ENCODE data around the gene FKBP6.
A peak's percentile ranks its signal among the peaks of the same experiment; 100 is the strongest.
"Not testable (repeated sequence)": the region's sequence is repeated elsewhere in the genome, so short reads cannot be mapped to it uniquely, and the experiment has no call there.

FKBP6 gene, protein sequence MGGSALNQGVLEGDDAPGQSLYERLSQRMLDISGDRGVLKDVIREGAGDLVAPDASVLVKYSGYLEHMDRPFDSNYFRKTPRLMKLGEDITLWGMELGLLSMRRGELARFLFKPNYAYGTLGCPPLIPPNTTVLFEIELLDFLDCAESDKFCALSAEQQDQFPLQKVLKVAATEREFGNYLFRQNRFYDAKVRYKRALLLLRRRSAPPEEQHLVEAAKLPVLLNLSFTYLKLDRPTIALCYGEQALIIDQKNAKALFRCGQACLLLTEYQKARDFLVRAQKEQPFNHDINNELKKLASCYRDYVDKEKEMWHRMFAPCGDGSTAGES

DNA sequence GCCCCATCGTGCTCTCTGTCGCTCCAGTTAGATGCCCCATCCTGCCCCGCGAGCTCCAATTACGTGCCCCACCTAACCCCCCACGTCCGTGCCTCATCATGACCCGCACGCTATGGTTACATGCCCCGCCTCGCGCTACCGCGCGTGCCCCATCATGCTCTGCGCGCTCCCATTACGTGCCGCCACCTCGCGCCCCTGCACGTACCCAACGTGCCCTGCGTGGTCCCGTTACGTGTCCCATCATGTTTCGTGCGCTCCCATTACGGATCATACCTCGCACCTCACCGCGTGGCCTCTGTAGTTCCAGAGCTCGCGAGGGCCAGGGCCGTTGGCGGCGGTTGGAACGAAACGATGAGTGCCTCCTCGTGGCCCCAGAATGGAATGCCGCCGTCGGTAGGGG lies at the start of gene FKBP6, which contains the start of gene TRIM50:
FKBP6 (plus strand) TSS at position 240 of the 400 bp plus-strand sequence. CDS start 268 bp downstream, outside the sequence.
TRIM50 (minus strand) TSS at position 161 of the 400 bp plus-strand sequence. CDS start 3,295 bp downstream, outside the sequence.
- DNase-seq (ENCODE audit: low spot score), result not testable (repeated sequence)

DNA sequence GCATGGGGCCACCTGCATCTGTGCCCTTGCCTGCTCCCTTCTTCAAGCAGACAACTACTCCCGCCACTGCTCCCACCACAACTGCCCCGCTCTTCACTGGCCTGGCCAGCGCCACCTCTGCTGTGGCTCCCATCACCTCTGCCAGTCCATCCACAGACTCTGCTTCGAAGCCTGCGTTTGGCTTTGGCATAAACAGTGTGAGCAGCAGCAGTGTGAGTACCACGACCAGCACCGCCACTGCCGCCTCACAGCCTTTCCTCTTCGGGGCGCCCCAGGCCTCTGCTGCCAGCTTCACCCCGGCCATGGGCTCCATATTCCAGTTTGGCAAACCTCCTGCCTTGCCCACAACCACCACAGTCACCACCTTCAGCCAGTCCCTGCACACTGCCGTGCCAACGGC lies 30.7 kb upstream of the FKBP6 start:
- not testable (repeated sequence) for DNase-seq (ENCODE audit: low spot score)

DNA sequence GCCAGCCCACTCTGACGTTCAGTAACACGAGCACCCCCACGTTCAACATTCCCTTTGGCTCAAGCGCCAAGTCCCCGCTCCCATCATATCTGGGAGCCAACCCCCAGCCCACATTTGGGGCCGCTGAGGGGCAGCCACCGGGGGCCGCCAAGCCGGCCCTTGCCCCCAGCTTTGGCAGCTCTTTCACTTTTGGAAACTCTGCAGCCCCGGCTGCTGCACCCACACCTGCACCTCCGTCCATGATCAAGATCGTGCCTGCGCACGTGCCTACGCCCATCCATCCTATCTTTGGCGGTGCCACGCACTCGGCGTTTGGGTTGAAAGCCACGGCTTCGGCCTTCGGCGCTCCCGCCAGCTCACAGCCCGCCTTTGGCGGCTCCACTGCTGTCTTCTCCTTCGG lies 30.3 kb upstream of the FKBP6 start:
- DNase-seq (ENCODE audit: low spot score), result not testable (repeated sequence)

DNA sequence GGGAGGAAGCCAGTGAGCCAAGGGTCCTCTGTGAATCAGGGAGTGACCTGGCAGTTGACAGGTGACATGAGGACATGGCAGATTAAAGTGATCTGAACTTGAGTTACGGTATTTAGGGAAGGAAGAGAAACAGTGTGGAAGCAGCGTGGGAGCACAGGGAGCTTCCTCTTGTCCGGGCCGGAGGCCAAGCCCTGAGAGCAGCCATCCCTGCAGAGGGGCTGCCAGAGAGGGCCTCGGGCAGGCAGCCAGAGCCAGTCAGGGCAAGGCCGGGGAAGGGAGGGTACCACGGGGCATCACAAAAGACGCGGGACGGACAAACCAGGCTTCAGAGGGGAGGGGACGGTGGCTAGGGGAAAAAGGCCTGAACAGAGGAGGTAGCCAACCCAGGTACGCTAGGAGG lies 28.1 kb upstream of the FKBP6 start:
- DNase-seq (ENCODE audit: low spot score), result not testable (repeated sequence)

DNA sequence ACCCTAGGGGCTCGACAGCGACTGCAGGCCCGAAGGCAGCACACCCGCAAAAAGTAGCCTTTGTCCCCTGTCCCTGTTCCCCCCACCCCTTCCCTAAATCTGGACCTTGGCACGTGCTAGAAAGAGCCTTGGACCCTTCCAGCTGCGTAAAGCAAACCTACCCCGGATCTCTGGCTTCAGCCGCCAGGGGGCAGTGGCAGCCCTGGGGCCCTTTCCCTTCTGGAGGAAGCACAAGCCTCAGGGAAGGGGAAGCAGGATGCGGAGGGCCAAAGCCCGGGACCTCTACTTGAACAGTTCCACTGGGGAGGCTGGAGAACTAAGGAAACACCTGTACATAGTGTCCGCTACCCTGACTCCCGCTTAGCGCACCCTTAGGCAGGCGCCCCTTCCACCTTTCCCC lies 26.9 kb upstream of the FKBP6 start:
- not testable (repeated sequence) for DNase-seq (ENCODE audit: low spot score)

DNA sequence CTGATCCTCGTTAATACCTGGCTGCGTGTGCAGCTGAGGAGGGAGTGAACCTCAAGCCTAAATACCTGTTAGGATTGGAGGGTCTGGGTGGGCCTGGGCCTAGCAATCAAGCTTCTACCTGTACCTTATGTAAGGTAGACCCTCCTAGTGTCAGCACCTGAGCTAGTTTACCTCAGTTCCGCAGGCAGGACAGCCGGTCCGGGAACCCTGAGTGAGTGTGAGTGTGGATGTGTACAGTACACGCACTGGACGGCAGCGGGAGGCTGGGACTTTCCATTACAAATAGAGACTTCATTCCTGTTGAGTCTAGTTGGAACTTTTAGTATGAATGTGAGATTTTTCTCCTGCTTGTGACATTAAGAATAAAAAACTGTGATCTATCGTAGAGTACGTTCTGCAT lies 25.1 kb upstream of the FKBP6 start:
- not testable (repeated sequence) for DNase-seq (ENCODE audit: low spot score)

DNA sequence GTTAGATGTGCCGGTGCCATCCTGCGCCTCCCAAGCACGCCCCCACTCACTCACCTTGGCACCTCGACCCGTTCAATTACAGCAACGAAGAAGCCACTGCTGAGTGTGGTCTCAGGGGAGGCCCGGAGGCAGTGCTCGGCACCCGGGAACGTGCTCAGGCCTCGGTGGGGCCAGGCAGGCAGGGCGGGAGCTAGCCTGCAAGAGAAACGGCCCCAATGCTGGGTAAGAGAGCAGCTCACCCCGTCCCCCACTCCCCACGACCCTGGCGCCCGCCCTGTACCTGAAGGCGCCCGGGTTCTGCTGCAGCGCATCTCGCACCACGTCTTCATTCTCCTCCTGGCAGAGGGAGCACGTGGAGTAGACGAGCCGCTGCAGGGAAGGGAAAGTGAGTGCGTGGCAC lies 24.4 kb upstream of the FKBP6 start:
- DNase-seq (ENCODE audit: low spot score), result no peak

DNA sequence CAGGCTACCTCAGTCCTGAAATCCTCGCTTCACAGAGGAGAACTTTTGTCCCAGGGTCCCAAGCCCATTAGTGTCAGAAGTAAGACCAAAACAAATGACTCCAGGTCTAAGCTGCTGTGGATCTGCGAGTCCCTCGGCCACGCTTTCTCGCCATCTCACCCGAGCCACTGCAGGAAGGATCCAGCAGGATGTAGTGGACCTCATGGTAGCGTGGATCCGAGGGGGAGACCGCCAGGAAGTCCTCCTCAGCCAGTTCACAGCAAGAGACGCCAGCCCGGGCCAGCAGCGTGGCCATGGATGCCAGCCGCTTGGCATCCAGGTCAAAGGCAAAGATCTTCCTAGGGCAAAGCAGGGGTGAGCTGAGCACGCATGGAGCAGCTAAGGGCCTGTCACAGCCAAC lies 23.9 kb upstream of the FKBP6 start:
- no peak for DNase-seq (ENCODE audit: low spot score)

DNA sequence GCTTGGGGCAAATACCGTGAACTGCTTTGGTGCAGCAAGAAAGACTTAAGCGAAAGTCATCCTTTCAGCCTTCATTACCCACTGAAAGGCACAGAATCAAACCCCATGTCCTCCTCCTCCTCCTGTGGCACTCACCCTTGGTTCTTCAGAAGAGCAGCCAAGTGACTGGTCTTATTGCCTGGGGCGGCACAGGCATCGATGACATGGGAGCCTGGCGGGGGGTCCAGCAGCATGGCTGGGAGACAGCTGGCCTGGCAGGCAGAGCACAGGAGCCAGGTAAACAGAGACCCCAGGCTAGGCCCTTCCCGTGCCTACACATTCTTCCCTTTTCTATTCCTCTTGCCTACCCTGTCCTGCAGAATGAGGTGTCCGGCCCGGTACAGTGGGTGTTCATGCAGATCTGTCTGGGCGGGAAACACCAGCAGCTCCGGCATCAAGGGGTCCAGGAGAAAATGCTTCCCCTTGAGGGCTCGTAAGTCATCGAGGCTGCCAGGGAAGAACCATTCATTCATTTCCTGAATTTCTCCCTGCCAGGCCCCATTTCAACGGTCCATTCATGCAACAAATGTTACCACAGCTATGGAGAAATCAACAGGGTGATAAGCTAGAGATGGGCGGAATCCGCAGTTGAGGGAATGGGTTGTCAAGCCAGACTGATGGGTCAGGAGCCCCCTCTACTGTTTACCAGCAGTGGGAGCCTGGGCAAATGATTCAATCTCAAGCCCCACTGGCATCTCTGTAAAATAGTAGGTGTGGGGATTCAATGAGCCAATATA lies 23.2 kb upstream of the FKBP6 start:
- DNase-seq (ENCODE audit: low spot score), result not testable (repeated sequence)

DNA sequence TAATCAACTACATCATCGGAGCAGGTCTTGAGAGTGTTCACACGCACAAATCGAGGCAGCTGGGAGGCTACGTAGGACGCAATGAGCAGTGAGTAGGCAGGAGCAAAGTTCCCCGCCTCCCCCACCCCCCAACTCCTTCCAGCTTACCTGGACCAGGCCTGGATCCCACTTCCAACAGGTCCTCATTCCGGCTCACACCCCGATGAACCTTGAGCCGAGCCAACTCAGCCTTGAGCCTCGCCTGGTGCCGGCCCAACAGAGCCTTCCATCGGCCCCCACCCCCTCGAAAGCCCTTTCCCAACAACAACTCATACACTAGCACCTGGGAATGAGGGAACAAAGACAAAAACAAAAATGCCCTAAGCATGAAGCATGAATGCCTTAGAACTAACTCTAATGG lies 20.5 kb upstream of the FKBP6 start:
- DNase-seq (ENCODE audit: low spot score), result no peak

DNA sequence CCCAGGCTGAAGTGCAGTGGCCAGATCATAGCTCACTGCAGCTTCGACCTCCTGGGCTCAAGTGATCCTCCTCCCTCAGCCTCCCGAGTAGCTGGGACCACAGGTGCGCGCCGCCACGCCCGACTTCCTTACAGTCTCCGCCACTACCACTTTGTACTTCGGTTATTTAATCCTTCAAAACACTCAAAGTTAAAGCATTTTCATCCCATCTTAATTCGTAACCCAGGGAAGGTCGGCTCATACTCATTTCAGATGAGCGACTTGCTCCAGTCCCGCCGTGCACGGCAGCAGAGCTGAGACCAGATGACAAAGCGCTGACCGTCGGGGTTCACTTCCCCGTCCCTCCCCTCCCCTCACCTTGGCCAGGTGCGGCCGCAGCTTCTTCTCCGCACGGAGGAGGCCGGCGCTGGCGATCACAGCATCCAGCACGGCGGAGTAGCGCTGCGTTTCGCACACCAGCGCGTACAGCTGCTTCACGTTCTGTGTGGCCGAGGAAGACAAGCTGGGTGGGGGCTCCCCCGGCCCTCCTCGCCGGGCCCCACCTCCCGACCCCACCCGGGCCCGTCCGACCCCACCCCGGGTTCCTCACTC lies 19.8 kb upstream of the FKBP6 start:
- DNase-seq (ENCODE audit: low spot score), result no peak

DNA sequence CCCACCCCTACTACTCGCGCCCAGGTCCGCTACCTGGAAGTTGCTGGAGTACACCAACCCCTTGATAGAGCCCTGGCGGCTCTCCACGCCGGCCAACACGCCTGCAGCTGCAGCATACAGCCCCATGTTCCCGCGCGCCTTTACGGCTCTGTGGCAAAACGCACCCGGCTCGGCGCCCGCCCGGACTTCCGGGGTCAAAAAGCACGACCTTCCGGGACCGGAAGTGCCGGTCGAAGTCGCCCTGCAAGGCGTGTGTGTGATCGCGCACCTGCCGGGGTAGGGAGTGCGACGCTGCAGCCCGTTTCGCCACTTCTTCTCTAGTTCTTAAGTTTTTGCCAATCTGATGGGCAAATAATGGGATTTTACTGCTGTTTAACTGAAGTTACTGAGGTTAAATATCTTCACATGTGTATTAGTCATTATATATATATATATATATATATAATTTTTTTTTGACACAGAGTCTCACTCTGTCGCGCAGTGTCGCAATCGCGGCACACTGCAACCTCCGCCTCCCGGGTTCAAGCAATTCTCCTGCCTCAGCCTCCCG lies 19.2 kb upstream of the FKBP6 start, which contains the start of gene NSUN5:
NSUN5 (minus strand) TSS at position 162 of the 550 bp plus-strand sequence; CDS start at position 126, 36 bp downstream.
- peak; percentile 99 for DNase-seq (ENCODE audit: low spot score)

DNA sequence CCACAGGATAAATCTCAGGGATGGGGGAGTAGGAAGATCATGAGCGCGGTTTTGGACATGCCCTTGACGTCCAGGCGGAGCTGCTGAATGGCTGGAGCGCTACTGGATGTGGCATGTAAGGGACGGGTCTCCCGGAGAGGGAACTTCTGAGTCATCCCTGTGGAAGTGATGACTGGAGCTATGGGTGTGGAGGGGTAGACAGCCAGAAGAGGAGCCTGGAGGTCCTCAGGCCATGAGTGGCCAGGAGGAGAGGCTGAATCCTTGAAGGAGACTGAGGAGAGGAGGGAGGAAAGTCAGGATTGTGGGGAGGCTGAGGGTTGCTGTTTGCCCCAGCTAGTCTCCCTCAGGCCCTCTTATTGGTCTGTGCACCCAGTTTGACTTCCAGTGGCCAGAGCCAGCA lies 16.5 kb upstream of the FKBP6 start:
- not testable (repeated sequence) for DNase-seq (ENCODE audit: low spot score)

DNA sequence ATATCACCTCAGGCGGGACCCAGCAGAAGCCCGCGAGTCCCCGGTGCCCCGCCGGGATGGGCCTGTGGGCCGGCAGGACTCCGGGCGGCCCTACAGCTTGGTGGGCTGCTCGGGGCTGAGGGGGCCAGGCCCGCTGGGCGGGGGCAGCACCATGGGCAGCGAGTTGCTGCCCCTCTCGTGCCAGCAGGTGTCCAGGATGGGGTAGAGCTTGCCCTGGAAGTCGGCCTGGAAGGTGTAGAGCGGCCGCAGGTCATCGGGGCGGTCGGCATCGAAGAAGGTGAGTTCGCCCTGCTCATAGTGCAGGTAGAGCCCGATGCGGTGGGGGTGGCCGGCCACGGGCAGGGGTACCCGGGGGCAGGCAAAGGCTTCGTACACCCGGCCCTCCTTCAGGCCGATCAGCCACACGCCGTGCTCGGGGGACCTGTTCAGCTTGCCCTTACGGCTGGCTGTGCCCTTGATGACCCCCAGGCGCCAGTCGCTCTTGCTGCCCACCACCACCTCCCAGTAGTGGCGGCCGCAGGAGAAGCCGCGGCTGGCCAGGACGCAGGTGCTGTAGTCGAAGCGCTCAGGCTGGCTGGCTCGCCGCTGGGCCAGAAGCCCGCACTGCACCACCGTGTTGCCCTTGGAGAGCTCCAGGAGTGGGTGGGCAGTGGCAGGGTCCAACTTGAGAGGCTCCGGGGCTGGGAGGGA lies 15.0 kb upstream of the FKBP6 start:
- DNase-seq (ENCODE audit: low spot score), result no peak

DNA sequence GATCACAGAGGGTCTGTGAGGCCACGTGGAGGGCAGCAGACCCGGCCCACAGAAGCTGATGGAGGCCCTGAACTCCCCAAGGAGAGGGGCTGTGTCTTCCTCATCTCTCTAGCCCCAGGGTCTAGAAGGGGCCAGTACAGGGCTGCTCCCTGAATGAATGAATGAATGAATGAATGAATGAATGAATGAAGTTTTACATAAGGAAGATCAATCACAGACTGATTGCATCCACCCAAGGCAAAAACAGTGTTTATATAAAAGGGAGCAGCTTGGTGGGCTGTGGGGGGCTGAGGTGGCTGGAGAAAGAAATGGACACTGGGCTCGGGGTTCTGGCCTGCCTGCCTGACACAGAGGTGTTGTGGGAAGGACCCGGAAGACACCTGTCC lies 14.4 kb upstream of the FKBP6 start:
- DNase-seq (ENCODE audit: low spot score), result no peak

DNA sequence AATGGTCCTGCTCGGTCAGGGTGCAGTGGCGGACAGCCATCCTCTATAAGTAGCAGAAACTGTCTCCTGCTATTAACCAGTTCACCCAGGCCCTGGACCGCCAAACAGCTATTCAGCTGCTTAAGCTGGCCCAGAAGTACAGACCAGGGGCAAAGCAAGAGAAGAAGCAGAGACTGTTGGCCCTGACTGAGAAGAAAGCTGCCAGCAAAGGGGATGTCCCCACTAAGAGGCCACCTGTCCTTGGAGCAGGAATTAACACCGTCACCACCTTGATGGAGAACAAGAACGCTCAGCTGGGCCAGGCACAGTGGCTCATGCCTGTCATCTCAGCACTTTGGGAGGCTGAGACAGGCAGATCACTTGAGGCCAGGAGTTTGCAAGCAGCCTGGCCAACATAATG lies 13.7 kb upstream of the FKBP6 start:
- no peak for DNase-seq (ENCODE audit: low spot score)

DNA sequence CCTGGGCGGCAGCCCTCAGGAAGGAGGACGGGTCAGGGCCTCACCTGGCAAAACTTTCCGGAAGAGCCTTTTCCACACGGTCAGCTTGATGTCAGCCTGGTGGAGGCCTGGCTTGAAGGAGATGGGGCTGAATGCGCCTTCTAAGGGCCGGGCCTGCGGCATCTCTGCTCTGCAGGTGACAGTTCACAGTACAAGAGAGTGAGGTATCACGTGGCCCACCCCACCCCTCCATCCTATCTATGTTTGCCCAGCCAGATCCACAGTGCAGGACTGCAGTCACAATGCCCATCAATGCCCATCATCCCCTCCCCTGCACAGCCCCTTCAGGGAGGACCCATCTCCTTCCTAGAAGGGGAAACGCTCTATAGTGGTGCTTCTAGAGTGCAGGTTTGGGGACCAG lies 11.4 kb upstream of the FKBP6 start:
- DNase-seq (ENCODE audit: low spot score), result no peak

DNA sequence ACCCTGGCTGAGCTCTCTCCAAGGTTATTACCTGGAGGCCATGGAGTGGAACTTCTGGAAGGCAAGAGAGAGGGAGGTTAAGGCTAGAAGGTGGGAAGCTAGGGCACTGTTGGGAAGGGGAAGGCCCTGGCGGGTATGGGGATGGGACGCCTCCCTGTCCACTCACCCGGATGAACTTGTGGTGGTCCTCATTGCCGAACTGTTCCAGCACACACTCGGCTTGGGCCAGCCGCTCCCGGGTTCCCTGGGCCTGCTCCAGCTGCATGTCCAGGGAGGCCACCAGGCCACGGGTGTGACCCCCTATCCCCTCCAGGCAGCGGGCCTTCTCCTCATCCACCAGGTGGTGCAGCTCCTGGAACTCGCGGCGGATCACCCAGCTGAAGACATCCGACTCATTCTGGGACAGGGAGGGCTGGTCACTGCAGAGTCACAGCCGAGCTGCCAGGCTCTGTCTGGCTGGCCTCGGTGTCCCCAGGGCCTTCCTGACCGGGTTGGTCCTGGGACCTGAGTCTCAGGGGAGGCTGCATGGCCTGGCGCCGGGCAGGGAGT lies 9.2 kb upstream of the FKBP6 start:
- not testable (repeated sequence) for DNase-seq (ENCODE audit: low spot score)

DNA sequence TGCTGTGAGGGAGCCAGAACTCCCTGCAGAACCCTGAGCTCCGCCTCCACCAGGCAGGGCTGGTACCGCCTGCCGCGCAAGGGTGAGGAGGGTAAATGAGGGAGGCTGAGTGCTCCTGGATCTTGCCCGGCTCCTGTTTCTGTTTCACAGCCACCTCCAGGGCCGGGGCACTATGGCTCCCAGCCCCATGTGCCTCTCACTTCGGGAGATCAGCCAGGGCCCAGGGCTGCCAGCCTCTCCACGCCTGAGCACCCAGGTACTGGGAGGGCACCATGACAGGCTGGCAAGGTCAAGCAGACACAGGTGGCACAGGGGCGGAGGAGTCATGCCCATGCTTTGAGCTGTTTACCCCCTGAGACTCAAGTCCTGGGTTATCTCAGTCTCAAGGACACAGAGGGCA lies 8.4 kb upstream of the FKBP6 start:
- DNase-seq (ENCODE audit: low spot score), result not testable (repeated sequence)

DNA sequence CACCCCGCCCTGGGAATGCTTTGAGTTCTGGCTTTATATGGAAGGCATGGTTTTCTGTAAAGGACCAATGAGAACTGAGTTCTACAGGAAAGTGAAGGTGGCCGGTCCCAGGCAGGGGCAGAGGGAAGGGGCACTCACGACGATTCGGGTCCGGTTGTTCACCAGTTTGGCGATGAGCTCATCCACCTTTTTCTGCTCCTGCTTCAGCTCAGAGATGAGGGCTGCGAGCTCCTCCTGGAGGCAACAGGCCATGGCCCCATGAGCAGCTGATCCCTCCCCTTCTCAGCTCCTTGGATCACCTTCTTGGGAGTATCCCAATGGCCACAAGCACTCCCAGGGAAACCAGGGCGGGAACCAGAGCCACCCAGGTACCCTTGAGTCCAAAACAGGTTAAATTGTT lies 8.0 kb upstream of the FKBP6 start:
- DNase-seq (ENCODE audit: low spot score), result not testable (repeated sequence)

DNA sequence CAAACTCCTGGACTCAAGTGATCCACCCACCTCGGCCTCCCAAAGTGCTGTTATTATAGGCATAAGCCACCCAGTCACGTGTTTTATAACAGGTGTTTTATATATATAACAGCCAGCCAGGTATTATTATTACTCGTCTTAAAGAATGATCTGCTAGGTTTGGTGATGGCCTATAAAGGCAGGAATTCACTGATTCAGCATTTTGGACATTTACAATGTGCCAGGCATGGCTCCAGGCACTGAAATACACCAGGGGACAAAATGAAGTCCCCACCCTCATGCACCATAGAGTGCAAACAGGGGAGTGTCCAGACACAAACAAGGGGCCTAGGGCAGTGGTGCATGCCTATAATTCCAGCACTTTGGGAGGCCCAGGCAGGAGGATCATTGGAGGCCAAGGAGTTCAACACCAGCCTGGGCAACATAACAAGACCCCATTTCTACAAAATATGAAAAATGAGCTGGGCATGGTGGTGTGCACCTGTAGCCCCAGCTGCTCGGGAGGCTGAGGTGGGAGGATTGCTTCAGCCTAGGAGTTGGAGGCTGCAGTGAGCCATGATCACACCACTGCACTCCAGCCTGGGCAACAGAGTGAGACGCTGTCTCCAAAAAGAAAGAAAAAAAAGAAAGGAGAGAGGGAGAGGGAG lies 4.4 kb upstream of the FKBP6 start:
- not testable (repeated sequence) for DNase-seq (ENCODE audit: low spot score)
